Stimulated activated memory B cell treated with anti-CD40 and anti-IgM and Interleukin-4, amounts not matched to agents 10 μg/mL and 1 μg/mL and 100 μg/mL, for 72 hours (primary cell): ENCODE data around the gene KCTD12.

Experiments
- ATAC-seq: fragments of 150-1000 bp; cut with Tn5 transposase; 2 replicates; pipeline ENCODE4 v1.10.0; 2021
- H3K27ac Mint-ChIP-seq: one replicate; pipeline ENCODE4 v1.8.0; 2022; ENCODE audit warnings: mild to moderate bottlenecking, mixed read lengths
- H3K27me3 Mint-ChIP-seq: one replicate; pipeline ENCODE4 v1.8.0; 2022; ENCODE audit warnings: mixed read lengths
- H3K36me3 Mint-ChIP-seq: one replicate; pipeline ENCODE4 v1.8.0; 2022; ENCODE audit warnings: mixed read lengths
- H3K4me1 Mint-ChIP-seq: one replicate; pipeline ENCODE4 v1.8.0; 2022; ENCODE audit warnings: mixed read lengths
- H3K4me3 Mint-ChIP-seq: one replicate; pipeline ENCODE4 v1.8.0; 2022; ENCODE audit warnings: mild to moderate bottlenecking, moderate library complexity, mixed read lengths
- H3K9me3 Mint-ChIP-seq: one replicate; pipeline ENCODE4 v1.8.0; 2022; ENCODE audit warnings: mixed read lengths

The KCTD12 gene

DNA sequence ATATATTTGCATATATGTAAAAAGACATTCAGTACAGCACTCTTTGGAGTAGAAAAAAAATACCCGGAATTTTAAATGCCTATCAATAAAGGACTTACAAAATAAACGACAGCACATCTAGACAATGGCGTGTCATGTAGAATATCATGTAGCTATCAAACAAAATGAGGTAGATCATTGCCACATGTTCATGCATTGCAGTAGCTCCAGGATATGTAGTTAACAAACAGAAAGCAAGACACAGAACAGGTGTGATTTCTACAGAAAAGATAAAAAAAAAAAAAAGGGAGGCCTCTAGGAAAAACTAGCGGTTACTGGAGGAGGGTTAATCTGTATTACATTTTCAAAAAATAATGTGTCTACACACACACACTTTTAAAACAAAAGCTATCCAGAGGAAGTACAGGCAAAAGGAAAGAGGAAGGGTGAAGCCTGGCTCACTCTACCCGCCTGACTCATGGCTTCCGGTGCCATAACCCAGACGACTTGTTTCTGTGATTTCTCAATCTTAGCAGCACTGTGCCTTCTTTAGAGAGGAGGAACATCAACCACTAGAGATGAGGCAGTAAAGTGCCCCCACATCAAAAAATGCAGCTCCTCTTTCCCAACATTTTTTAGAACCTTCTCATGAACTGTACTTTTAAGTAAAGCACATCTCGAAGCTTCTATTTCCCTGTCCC, 6.9 kb downstream of the KCTD12 start:
- Mint-ChIP-seq H3K9me3 (no peaks in the 10 kb centered on the region), H3K4me3 (peak overlapping the region; percentile 72), H3K4me1 (peaks cover 24% of the 10 kb centered on the region), H3K36me3 (no peaks in the 10 kb centered on the region), H3K27ac (peak overlapping the region; percentile 76), H3K27me3 (no peaks in the 10 kb centered on the region)
- peak; percentile 98 for ATAC-seq

DNA sequence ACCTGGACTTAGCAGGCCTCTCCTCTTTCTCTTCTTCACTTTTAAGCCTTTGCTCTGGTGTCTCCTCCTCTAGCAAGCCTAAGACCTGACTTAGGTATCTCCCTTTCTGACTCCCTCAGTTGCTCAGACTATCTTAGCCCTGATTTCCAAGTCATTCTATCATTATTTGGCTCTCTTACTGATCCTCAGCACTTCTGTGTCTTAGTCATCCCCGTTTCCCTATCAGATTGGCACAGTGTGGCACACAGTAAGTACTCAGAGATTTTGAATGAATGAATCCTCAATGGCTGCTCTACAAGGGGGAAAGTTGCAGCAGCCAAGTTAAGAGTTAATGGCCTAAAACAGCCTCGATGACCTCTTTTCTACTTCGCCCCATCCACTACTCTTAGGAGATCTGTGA, 8.2 kb downstream of the KCTD12 start:
- H3K36me3 Mint-ChIP-seq: no peaks in the 10 kb centered on the region
- no peak overlapping the region for H3K27ac Mint-ChIP-seq
- no peaks in the 10 kb centered on the region for H3K9me3 Mint-ChIP-seq
- H3K4me1 Mint-ChIP-seq: peaks cover 24% of the 10 kb centered on the region
- H3K4me3 Mint-ChIP-seq: no peak overlapping the region
- ATAC-seq: no peak
- H3K27me3 Mint-ChIP-seq: no peaks in the 10 kb centered on the region

DNA sequence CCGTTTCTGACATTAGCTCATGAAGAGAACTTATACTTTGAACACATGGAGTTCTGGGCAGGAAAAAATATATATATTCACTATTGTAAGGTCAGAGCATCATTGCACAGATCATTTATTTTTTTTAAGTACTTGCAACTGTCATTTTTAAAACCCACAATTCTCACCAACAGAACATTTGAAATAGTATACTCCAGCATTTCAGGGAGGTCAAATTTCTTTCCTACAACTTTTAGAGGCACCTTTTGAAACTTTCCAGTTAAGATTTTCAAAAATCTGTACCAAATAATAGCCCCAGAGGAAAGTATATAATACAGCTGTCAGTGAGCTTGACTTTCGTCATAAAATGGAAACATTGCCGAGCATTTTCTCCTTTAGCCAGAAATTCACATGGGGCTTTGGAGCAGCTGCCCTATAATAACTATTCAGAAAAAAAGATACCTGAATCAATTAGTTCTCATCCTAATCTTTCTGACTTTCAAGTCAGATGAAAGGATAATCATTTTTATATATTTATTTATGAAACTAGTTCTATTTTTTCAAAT, 10.9 kb downstream of the KCTD12 start:
- H3K36me3 Mint-ChIP-seq: no peaks in the 10 kb centered on the region
- peaks cover 24% of the 10 kb centered on the region for H3K4me1 Mint-ChIP-seq
- H3K27me3 Mint-ChIP-seq: peaks cover 7% of the 10 kb centered on the region
- H3K27ac Mint-ChIP-seq: no peak overlapping the region
- H3K9me3 Mint-ChIP-seq: no peaks in the 10 kb centered on the region
- no peak overlapping the region for H3K4me3 Mint-ChIP-seq
- ATAC-seq: no peak

DNA sequence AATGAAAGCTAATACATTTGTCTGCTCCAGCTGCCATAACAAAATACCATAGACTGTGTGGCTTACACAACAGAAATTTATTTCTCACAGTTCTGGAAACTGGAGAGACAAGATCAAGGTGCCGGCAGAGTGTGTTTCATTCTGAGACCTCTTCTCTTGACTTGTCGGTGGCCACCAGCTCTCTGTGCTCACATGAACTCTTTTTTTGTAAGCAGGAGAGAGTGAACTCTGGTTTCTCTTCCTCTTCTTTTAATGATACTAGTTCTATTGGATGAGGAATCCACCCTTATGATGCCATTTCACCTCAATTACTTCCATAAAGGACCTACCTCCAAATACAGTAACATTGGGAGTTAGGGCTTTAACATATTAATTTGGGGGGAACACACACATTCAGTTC, 11.7 kb downstream of the KCTD12 start:
- Mint-ChIP-seq H3K27me3 (peaks cover 10% of the 10 kb centered on the region), H3K9me3 (no peaks in the 10 kb centered on the region), H3K36me3 (no peaks in the 10 kb centered on the region), H3K4me1 (peaks cover 19% of the 10 kb centered on the region), H3K27ac (no peak overlapping the region), H3K4me3 (no peak overlapping the region)
- peak; percentile 39 for ATAC-seq

DNA sequence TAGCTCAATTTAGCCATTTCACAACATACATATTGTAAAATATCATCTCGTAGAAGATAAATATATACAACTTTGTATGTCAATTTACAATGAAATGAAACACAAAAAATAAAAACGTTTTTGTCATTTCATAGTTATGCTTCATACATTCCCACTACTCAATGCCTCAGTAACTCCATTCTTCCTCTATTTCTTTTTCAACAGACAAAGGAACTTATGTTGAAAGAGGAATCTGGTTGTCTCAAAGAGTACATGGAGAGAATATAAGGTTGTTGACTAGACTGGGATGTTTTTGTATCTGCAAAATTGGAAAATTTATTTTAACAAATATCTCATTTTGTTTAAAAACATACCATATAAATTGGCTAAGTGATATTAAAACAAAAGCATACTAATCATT, 12.8 kb downstream of the KCTD12 start:
- no peak for ATAC-seq
- Mint-ChIP-seq H3K4me1 (peaks cover 10% of the 10 kb centered on the region), H3K9me3 (no peaks in the 10 kb centered on the region), H3K27ac (no peak overlapping the region), H3K27me3 (peaks cover 10% of the 10 kb centered on the region), H3K4me3 (no peak overlapping the region), H3K36me3 (no peaks in the 10 kb centered on the region)

DNA sequence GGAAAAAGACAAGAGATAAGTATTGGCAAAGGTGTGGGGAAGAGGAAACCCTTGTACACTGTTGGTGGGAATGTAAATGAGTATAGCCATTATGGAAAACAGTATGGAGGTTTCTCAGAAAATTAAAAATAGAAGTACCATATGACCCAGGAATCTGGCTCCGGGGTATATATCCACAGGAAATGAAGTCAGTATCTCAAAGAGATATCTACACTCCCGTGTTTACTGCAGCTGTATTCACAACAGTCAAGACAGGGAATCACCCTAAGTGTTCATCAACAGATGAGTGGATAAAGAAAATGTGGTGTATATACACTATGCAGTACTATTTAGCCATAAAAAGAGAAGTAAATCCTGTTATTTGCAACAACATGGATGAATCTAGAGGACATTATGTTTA, 13.5 kb downstream of the KCTD12 start:
- peaks cover 10% of the 10 kb centered on the region for H3K4me1 Mint-ChIP-seq
- H3K27ac Mint-ChIP-seq: no peak overlapping the region
- H3K4me3 Mint-ChIP-seq: no peak overlapping the region
- H3K9me3 Mint-ChIP-seq: no peaks in the 10 kb centered on the region
- ATAC-seq: no peak
- no peaks in the 10 kb centered on the region for H3K36me3 Mint-ChIP-seq
- peaks cover 10% of the 10 kb centered on the region for H3K27me3 Mint-ChIP-seq

DNA sequence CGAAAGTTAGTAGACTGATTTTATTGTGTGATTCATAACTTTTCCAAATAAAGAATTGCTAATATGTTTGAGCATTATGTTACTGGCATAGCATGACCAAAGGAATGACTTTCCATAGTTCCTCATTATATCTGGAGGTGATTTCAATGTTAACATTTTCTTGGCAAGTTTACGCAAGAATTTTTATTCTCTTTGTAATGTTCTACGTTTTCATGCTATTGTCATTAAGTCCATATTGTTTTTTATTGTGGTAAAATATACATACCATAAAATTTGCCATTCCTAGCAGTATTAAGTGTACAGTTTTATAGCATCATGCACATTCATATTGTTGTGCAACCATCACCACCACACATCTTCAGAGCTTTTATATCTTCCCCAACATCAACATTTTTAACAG, 14.8 kb downstream of the KCTD12 start:
- ATAC-seq: no peak
- no peak overlapping the region for H3K27ac Mint-ChIP-seq
- no peaks in the 10 kb centered on the region for H3K9me3 Mint-ChIP-seq
- H3K27me3 Mint-ChIP-seq: peaks cover 21% of the 10 kb centered on the region
- H3K36me3 Mint-ChIP-seq: no peaks in the 10 kb centered on the region
- peaks cover 10% of the 10 kb centered on the region for H3K4me1 Mint-ChIP-seq
- no peak overlapping the region for H3K4me3 Mint-ChIP-seq

DNA sequence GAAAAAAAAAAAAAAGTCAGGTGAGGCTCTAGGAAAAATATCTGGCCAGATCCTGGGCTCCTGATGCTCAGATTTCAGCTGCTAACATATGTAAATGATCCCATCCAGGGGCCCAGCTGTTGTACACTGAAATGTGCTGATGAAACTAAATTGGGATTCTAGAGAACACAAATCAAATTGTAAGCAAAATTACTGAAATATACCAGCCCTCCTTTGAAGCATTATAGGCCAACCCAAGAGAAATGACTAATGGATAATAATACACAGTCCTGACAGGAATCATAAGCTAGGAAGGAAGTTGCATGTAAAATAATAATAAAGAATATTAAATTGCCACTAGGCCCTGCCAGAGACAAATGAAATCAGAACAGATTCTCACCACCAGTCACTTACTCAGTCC, 17.8 kb downstream of the KCTD12 start:
- Mint-ChIP-seq H3K4me1 (no peaks in the 10 kb centered on the region), H3K9me3 (no peaks in the 10 kb centered on the region), H3K36me3 (no peaks in the 10 kb centered on the region), H3K27me3 (peaks cover 32% of the 10 kb centered on the region), H3K4me3 (no peak overlapping the region), H3K27ac (no peak overlapping the region)
- ATAC-seq: no peak

DNA sequence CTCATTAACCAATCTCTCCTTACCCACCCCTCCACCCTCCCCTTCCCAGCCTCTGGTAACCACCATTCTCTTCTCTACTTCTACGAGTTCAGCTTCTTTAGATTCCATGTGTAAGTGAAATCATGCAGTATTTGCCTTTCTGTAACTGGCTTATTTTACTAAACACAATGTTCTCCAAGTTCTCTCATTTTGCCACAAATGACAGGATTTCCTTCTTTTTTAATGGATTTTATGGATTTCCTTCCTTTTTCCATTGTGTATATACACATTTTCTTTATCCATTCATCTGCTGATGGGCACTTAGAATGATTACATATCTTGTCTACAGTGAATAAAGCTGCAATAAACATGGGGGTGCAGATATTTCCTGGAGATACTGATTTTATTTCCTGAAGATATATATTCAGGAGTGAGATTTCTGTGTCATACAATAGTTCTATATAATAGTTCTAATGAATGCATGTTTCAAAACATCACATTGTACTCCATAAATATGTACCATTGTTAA, 20.2 kb downstream of the KCTD12 start:
- Mint-ChIP-seq H3K27me3 (peaks cover 32% of the 10 kb centered on the region), H3K4me1 (no peaks in the 10 kb centered on the region), H3K36me3 (no peaks in the 10 kb centered on the region), H3K9me3 (no peaks in the 10 kb centered on the region), H3K27ac (no peak overlapping the region), H3K4me3 (no peak overlapping the region)
- ATAC-seq: no peak

DNA sequence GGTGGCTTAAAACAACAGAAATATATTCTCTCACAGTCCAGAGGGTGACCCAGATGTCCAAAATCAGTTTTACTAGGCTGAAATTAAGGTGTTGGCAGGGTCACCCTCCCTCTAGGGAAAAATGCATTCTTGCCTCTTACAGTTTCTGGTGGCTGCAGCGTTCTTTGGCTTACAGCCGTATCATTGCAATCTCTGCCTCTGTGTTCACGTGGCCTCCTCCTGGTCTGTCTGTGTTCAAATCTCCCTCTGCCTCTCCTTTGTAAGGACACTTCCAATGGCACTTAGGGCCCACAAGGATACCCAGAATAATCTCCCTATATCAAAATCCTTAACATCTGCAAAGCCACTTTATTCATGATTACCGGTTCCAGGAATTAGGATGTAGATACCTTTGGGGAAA, 21.1 kb downstream of the KCTD12 start:
- Mint-ChIP-seq H3K36me3 (no peaks in the 10 kb centered on the region), H3K4me3 (no peak overlapping the region), H3K27me3 (peaks cover 32% of the 10 kb centered on the region), H3K4me1 (no peaks in the 10 kb centered on the region), H3K9me3 (peaks cover under 1% of the 10 kb centered on the region), H3K27ac (no peak overlapping the region)
- ATAC-seq: no peak

DNA sequence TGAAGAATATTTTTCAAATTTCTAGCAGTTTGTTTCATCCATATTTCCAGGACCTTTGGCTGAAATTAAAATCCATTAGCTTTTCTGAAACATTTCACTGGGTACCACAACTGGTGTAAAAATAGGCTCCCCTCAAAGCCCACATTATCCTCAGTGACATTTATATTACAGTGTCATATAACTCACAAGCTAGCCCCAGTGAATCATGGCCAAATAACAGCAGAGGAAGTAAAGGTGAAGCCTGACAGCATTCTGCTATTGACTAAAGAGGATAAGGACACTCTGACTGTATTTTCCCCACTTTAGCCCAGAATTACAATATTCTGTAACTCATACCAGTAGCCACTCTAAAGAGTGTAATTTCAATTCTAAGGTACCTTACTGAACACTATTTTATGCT, 21.9 kb downstream of the KCTD12 start:
- no peaks in the 10 kb centered on the region for H3K4me1 Mint-ChIP-seq
- no peak overlapping the region for H3K4me3 Mint-ChIP-seq

DNA sequence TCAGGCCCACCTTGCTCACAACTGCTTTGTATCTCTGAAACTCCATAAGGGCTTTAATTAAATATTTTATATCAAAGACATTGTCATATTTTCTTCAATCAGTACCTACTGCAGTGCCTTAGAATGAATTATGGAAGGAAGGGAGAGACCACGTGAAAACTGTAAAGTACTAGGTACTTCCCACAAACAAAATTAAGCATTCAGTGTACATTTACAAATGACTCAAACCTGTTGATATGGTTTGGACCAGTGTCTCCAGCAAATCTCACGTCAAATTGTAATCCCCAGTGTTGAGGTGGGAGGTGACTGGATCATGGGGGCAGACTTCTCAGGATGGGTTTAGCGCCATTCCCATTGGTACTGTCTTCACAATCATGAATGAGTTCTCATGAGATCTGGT, 23.2 kb downstream of the KCTD12 start:
- ATAC-seq: no peak
- Mint-ChIP-seq H3K36me3 (no peaks in the 10 kb centered on the region), H3K4me3 (no peak overlapping the region), H3K27ac (no peak overlapping the region), H3K4me1 (no peaks in the 10 kb centered on the region), H3K27me3 (peaks cover 35% of the 10 kb centered on the region), H3K9me3 (peaks cover 3% of the 10 kb centered on the region)

More for the DNA sequence above, 21.9 kb downstream of the KCTD12 start:
- peaks cover 3% of the 10 kb centered on the region for H3K9me3 Mint-ChIP-seq
- H3K27me3 Mint-ChIP-seq: peaks cover 35% of the 10 kb centered on the region
- no peaks in the 10 kb centered on the region for H3K36me3 Mint-ChIP-seq
- no peak overlapping the region for H3K27ac Mint-ChIP-seq
- ATAC-seq: no peak

DNA sequence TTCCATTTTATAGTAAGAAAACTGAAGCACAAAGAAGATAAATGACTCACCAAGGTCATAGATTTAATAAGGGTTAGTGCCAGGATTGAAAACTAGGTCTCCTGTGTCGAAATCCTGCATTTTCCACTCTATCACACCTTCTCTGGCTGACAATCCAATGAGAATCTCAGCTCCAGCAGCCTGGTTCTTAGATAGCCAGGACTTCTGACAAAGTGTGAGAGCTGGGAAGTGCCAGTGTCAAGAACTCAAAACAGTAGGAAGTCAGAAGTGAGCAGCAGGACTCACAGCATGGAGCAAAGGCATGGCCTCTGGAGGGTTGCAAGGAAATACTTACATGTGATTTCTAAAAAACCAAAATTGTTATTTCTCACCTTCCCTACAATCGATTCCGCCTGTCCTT, 24.3 kb downstream of the KCTD12 start:
- Mint-ChIP-seq H3K4me3 (no peak overlapping the region), H3K27ac (no peak overlapping the region), H3K27me3 (peaks cover 28% of the 10 kb centered on the region), H3K4me1 (no peaks in the 10 kb centered on the region), H3K36me3 (no peaks in the 10 kb centered on the region), H3K9me3 (peaks cover 3% of the 10 kb centered on the region)
- ATAC-seq: no peak

DNA sequence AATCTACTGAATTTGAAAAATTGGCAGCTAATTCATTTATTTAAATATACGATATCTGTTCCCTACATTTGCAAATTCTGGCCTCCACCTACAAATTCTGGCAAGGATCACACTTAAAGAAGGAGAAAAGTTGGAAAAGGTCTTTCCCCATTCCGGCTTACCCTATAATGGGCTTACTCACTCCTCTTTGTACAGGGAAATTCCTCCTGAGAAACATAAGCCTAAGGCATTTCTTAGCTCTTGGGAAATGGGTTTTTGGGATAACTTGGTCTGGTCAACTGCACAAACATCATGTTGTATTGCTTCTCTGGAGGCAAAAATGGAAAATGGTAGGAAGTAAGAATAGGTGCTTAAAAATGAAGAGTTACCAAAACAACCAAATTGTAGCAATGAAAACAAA, 25.5 kb downstream of the KCTD12 start:
- no peaks in the 10 kb centered on the region for H3K4me1 Mint-ChIP-seq
- H3K27ac Mint-ChIP-seq: no peak overlapping the region
- ATAC-seq: no peak
- no peak overlapping the region for H3K4me3 Mint-ChIP-seq
- H3K9me3 Mint-ChIP-seq: peaks cover 5% of the 10 kb centered on the region
- H3K36me3 Mint-ChIP-seq: no peaks in the 10 kb centered on the region
- H3K27me3 Mint-ChIP-seq: peaks cover 17% of the 10 kb centered on the region

DNA sequence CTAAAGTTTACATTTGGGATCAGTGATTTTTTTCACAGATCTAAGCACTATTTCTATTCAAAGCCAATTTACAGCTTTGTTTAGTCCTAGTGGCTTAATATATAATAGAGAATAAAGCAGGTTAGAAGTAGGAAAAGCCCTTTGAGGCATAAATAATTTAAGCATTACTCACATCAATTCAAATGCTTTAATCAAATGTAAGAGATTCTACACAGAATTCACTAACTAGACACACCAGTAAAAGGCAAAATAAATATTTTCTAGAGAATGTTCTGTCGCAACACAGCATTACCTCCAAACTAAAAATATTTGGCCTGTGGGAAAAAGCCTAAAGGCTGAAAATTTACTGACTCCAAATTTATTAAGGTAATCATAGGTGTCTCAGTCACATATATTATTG, 31.3 kb downstream of the KCTD12 start:
- peaks cover 1% of the 10 kb centered on the region for H3K27me3 Mint-ChIP-seq
- H3K27ac Mint-ChIP-seq: no peak overlapping the region
- no peaks in the 10 kb centered on the region for H3K4me1 Mint-ChIP-seq
- no peaks in the 10 kb centered on the region for H3K36me3 Mint-ChIP-seq
- no peak for ATAC-seq
- H3K9me3 Mint-ChIP-seq: peaks cover 3% of the 10 kb centered on the region
- H3K4me3 Mint-ChIP-seq: no peak overlapping the region

DNA sequence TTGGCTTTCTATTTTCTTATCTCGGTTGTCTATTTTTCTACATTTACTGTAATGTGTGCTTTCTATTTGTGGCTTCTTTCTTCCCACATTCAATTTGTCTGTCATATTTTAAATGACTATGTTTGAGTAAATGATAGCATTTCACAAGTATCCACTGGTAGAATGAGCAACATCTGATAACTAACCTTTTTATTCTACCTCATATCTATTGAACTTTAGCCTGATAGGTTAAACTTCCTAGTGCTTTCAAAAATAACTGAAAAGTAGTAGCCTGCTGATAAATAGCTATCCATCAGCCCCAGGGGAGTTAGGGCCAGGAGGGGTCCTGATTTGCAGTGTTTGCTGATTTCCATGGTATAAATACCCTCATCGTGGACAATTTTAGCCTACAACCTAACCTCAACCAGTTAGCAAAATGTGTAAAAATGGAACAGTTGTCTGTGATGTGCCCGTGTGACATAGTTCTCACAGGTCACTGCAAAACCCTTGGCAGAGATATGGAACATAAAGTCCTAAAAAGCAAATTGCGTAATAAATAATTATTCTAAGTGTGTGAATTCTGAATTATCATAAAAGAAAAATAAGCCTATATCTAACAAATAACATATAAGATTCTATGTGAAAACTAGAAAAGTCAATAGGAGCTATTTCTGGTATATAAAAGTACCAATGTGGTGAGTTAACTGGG, 32.1 kb downstream of the KCTD12 start:
- H3K4me3 Mint-ChIP-seq: no peak overlapping the region
- no peak overlapping the region for H3K27ac Mint-ChIP-seq
- ATAC-seq: no peak
- no peaks in the 10 kb centered on the region for H3K27me3 Mint-ChIP-seq
- no peaks in the 10 kb centered on the region for H3K36me3 Mint-ChIP-seq
- peaks cover 3% of the 10 kb centered on the region for H3K9me3 Mint-ChIP-seq
- no peaks in the 10 kb centered on the region for H3K4me1 Mint-ChIP-seq
